NCI-H2107 treated with DMSO at 0.1 percent for 48 hours (cell line): ENCODE data around the gene BTBD16.

Source experiments
- DNase-seq: peaks from one replicate; lab custom pipeline; 2025; ENCODE audit not compliant: unreplicated experiment; lab: John Stamatoyannopoulos, UW

The BTBD16 gene

DNA sequence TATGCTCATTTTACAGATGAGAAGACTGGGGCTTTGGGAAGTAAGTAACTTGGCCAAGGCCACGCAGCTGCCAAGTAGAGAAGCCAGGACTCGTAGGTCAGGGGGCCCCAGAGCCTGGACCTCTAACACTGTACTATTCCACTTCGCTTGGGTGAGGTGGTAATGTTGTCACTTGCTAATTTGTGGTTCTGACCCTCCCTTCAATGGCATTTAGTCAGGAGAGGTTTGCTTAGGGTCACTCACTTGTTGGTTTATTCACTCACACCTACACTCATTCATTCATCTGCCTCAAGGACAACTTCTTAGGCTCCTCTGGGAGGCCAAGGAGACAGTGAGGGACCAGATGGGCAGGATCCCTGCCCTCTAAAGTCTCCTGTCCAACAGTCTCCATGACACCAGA lies 21.3 kb downstream of the BTBD16 start:
- DNase-seq = no peak

- no peak for DNase-seq
Observed at GRCh38 chr10:122293156-122293960, 22.3 kb downstream of the BTBD16 start.

DNA sequence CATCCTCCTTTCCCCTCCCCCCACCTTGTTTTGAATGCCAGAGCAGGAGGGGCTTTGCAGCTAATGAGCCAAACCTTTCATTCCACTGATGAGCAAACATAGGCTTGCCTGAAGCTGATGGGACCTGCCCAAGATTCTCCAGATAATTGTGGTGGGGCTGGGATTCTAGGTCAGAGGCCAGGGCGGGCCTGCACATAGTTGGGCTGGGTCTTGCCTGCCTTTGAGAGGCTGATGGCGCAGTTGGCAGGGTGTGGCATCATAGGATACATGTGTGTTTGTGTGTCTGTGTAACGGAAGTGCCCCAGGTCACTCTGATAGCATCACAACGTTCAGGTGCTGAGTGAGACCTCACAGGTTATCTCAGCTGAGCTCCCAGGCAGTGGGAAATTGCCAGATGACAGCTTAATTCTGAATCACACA lies 22.9 kb downstream of the BTBD16 start:
- DNase-seq = no peak

- no peak for DNase-seq
Observed at GRCh38 chr10:122294511-122295450, 23.7 kb downstream of the BTBD16 start.

DNA sequence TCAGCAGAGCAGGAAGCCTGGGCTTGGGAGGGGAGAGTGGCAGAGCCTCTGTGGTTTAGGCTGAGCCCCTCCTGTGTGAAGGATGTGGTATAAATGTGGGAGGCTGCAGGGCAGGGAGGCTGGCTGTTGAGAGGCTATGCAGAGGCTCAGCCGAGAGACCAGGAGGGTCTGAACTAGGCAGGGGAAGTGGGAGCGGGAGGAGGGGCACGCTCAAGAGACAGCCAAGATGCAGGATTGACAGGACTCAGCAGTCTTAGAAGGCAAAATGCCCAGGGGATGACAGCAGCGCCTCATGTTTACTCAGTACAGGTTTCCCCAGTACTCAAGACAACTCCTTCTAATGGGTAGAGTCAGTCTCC lies 24.3 kb downstream of the BTBD16 start:
- DNase-seq = no peak

- DNase-seq = no peak
Observed at GRCh38 chr10:122296363-122297120, 25.4 kb downstream of the BTBD16 start.

DNA sequence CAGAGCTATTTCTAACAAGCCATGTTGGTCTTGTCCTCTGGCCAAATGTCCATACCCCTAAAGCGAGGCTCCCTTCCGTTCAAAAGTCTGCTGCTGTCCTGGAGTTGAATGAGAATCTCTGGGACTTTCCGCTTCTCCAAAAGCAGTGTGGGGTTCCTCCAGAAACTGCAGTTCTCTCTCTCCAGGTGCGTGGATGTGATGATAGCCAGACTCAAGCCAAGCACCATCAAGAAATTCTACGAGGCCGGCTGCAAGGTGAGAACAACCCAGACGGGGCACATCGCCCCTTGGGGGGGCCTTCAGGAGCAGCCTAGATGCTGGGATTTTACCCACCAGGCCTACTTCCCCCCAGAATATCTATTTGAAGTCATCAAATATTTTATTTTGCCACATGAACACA lies 26.5 kb downstream of the BTBD16 start:
- DNase-seq = no peak

DNA sequence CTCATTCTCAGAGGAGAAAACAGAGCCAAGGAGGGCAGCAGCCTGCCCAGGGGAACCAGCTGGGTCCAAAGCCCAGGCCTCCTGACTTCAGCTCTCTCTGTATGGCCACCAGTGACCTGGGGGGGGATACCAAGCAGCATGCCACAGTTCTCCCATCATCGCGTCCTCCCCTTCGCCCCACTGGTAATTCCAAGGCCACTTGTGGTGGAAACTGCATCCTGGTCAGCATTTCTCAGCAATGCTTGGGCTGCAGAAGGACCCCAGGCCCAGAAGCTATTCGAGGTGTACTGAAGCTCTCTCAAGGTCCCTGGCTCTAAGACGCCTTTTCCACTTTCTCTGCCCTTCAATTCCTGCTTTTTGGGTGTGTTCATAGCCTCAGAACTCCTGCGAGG lies 27.1 kb downstream of the BTBD16 start:
- no peak for DNase-seq

DNA sequence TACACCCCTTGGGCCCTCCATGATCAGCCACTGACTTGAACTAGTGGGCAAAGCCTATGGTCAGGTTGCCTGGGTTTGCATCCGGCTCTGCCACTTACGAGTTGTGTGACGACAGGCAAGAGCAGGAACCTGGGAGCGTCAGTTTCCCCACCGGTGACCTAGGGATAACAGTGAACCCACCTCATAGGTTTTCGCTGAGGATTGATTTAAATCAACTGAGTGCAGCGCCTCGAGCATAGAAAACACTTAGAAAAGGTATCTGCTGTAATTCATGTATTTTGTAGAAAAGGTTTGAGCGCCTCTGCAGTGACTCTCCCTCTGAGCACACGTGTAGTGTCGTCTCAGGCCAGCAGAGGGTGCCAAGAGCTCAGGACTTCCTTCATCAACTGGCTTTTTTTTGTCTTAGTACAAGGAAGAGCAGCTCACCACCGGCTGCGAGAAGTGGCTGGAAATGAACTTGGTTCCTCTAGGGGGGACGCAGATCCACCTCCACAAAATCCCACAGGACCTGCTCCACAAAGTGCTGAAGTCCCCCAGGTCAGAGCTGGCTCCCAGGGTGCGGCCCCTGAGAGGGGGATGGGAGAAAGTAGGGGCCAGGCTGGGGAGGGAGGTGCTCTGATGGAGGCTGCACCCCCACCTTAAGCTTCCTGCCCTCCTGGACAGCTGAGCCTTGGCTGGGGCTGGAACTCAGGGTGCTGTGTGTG lies 27.7 kb downstream of the BTBD16 start:
- peak; percentile 75 for DNase-seq

- DNase-seq = no peak
Observed at GRCh38 chr10:122299423-122300075, 28.5 kb downstream of the BTBD16 start.

- DNase-seq = no peak
Observed at GRCh38 chr10:122301055-122301810, 30.1 kb downstream of the BTBD16 start.

- no peak for DNase-seq
Observed at GRCh38 chr10:122301811-122302115, 30.7 kb downstream of the BTBD16 start.

GRCh38 chr10:122302315-122302714 lies 31.2 kb downstream of the BTBD16 start:
- DNase-seq = no peak

DNA sequence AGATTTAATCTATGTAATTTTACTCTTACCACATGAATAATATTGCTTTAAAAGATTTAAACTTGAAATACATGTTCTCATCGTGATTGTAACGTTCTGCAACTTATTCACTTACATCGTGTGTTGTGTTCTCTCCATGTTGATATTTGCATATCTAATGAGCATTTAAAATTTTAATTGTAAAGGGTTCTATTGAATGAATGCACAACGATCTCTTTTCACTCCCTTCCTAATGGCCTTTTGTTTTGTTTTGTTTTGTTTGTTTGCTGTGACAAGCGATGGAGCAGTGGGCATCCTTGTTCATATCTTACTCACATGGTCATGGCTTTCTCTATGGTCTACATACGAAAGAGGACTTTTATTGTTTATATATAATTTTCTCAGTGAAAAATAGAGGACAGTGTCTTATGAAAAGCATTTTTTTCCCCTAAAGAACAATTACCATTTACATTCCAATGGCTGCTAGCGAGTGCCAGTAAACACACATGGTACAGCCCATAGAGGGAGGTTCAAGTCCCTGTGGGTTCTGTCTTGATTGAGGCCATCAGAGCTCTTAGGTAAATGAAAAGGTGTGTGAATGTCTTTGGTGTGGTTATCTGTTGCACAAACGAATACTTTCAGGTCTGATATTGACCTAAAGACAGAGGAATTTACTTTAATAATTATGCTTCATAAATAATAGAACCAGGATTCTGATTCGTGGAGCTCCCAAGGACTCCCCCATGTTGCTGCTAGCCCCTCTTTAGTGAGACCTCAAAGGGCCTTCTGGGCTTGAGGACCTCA lies 32.4 kb downstream of the BTBD16 start:
- DNase-seq = no peak

DNA sequence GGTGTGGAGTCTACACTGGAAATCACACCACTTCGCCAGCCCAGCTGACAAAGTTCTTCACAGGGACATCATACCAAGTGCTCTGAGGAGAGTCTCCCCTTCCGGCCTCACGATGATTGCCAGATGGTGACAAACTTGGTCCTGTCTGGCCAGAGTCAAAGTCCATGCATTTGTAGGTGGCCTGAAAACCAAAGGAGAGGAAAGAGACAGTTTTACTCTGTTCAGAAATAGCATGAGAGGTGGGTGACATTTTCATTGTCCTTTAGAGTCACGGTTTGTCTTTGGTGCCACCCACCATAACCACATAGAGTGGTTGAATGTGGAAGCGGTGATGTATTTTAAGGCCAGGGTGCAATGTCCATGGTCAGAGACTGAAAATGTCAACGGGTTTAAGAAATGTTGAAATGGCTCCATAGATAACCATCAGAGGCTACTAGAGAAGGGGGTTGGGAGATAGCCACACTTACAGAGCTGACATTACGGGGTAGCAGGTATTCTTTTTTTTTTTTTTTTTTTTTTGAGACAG lies 33.0 kb downstream of the BTBD16 start:
- no peak for DNase-seq

DNA sequence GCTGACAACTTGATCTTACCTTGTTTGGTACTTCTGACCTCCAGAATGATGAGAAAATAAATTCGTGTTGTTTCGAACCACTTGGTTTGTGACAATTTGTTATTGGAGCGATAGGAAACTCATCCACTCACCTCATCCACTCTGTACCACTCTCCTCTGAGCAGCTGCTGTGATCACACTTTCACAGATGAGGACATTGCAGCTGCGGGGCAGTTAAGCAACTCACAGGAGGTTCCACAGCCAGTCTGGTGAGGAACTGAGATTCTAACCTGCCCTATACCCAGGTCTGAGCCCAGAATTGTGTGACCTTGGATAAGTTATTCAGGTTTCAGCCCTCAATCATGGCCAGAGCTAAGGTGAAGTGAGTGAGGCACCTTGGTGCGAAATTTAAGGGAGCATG lies 35.2 kb downstream of the BTBD16 start:
- DNase-seq = no peak

GRCh38 chr10:122306744-122307143 lies 35.6 kb downstream of the BTBD16 start:
- DNase-seq = no peak

GRCh38 chr10:122307669-122308416 lies 36.7 kb downstream of the BTBD16 start:
- DNase-seq = no peak
